Breast epithelium (tissue), 4 donors: Measurements from ENCODE around the gene GASK1B. TPM values are rescaled to one million over a fixed set of nuclear protein-coding genes. Genes with fewer than 3 reads are reported as not detected.

Source experiments
- DNase-seq, 2 donors: peaks; one replicate each; pipeline ENCODE4 v3.0.0-alpha.2; 2019; ENCODE audit warnings: low spot score in 2 of 2
- H3K27ac ChIP-seq, 2 donors: fragments of 200-600 bp; sonication (generic) in 1 of 2; one replicate each; pipeline ENCODE4 v1.5.1; 2016 to 2019; ENCODE audit warnings: mild to moderate bottlenecking in 1 of 2
- H3K27me3 ChIP-seq, 2 donors: fragments of 200-600 bp; sonication (generic) in 1 of 2; one replicate each; pipeline versions ENCODE4 v1.5.1 to v1.6.0; 2017 to 2019; ENCODE audit warnings: control low read depth in 1 of 2, mild to moderate bottlenecking in 1 of 2
- H3K36me3 ChIP-seq: fragments of 200-600 bp; one replicate; pipeline ENCODE4 v1.5.1; 2019
- H3K4me1 ChIP-seq, 2 donors: fragments of 200-600 bp; sonication (generic); one replicate each; pipeline ENCODE4 v1.5.1; 2016 to 2019; ENCODE audit warnings: control low read depth in 1 of 2
- H3K4me3 ChIP-seq, 3 donors: fragments of 200-600 bp; sonication (generic); 1 replicate in 2 of 3; 2 replicates in 1 of 3; pipeline ENCODE4 v1.5.1; 2016 to 2019; ENCODE audit warnings: mild to moderate bottlenecking in 3 of 3, moderate library complexity in 2 of 3
- H3K9me3 ChIP-seq, 2 donors: fragments of 200-600 bp; sonication (generic) in 1 of 2; one replicate each; pipeline ENCODE4 v1.5.1; 2016 to 2019; ENCODE audit warnings: control low read depth in 1 of 2
- CTCF ChIP-seq, 3 donors: fragments of 450-650 bp; IDR thresholded peaks; one replicate each; pipeline ENCODE4 v1.5.1; 2016 to 2017; ENCODE audit warnings: antibody characterized with exemption in 3 of 3, mild to moderate bottlenecking in 3 of 3, moderate library complexity in 3 of 3
- POLR2A ChIP-seq: fragments of 450-650 bp; IDR thresholded peaks from one replicate; pipeline ENCODE4 v1.6.1; 2016; ENCODE audit warnings: antibody characterized with exemption, mild to moderate bottlenecking, moderate library complexity
- POLR2AphosphoS5 ChIP-seq, 3 donors: sonication (generic); formaldehyde crosslinking; IDR thresholded peaks; one replicate each; pipeline ENCODE4 v1.6.1; 2017; ENCODE audit warnings: antibody characterized with exemption in 3 of 3
- intact Hi-C: fragments of 100-400 bp; cut with DNase I; formaldehyde crosslinking; loops from one replicate; pipeline ENCODE4 v1.15.1; 2023; ENCODE audit warnings: low total_unique reads
- total RNA-seq, 3 donors: library from RNA; depleted of rRNA; stranded (reverse); fragments of >200 nt; gene quantifications; one replicate each; pipeline ENCODE4 v1.1.0, GENCODE V29; 2016

The GASK1B gene
- total RNA-seq = 10 to 100 TPM; 69.3 to 71.1 (median 70.4) TPM

GRCh38 chr4:158172261-158173258 is at the start of gene GASK1B:
Gene GASK1B (minus strand): TSS chr4:158173025. CDS start chr4:158171375, 1,650 bp downstream.
- Histone ChIP-seq H3K4me3 (peak within 1 kb of the TSS; percentile 51 to 81 (median 64)), H3K27me3 (no peaks in the 10 kb centered on the region), H3K9me3 (no peaks in the 10 kb centered on the region), H3K27ac (peak within 1 kb of the TSS; percentile 81 to 88), H3K36me3 (no peaks in the 10 kb centered on the region), H3K4me1 (peaks cover 0 to 12% of the 10 kb centered on the region in 2 donors)
- intact Hi-C loops = loop anchor here (10.0 kb wide), 1 partner anchor 178 kb away; no protein-coding TSS in a partner anchor
- TF ChIP-seq CTCF (IDR thresholded peaks at IDR 0.05) = peak; percentile 17 to 45 (median 28)
- no peak for TF ChIP-seq POLR2AphosphoS5 (IDR thresholded peaks at IDR 0.05)
- no peak for DNase-seq

- Histone ChIP-seq H3K27me3 (no peaks in the 10 kb centered on the region), H3K27ac (no peak overlapping the region), H3K4me3 (no peak overlapping the region), H3K4me1 (no peaks in the 10 kb centered on the region), H3K36me3 (no peaks in the 10 kb centered on the region), H3K9me3 (no peaks in the 10 kb centered on the region)
- no peak for DNase-seq
- intact Hi-C loops = loop anchor here (5.0 kb wide), 1 partner anchor 388 kb away; no protein-coding TSS in a partner anchor
- TF ChIP-seq CTCF (IDR thresholded peaks at IDR 0.05) (no peak), POLR2A (no peak), POLR2AphosphoS5 (IDR thresholded peaks at IDR 0.05) (no peak)
Observed at GRCh38 chr4:158219623-158220022, 46.8 kb upstream of the GASK1B start.

GRCh38 chr4:158217763-158218162 is 44.9 kb upstream of the GASK1B start:
- DNase-seq = no peak
- TF ChIP-seq POLR2A (no peak), CTCF (IDR thresholded peaks at IDR 0.05) (no peak), POLR2AphosphoS5 (IDR thresholded peaks at IDR 0.05) (no peak)
- H3K27me3 ChIP-seq = no peaks in the 10 kb centered on the region
- no peaks in the 10 kb centered on the region for H3K4me1 ChIP-seq
- H3K4me3 ChIP-seq = no peak overlapping the region
- H3K9me3 ChIP-seq = no peaks in the 10 kb centered on the region
- intact Hi-C loops = no loop called here
- no peak overlapping the region for H3K27ac ChIP-seq
- H3K36me3 ChIP-seq = no peaks in the 10 kb centered on the region

GRCh38 chr4:158214856-158215255 is 42.0 kb upstream of the GASK1B start:
- Histone ChIP-seq H3K9me3 (no peaks in the 10 kb centered on the region), H3K4me3 (no peak overlapping the region), H3K4me1 (peaks cover 0 to 3% of the 10 kb centered on the region in 2 donors), H3K36me3 (no peaks in the 10 kb centered on the region), H3K27ac (no peak overlapping the region), H3K27me3 (no peaks in the 10 kb centered on the region)
- intact Hi-C loops = no loop called here
- no peak for DNase-seq
- TF ChIP-seq CTCF (IDR thresholded peaks at IDR 0.05) (no peak), POLR2A (no peak), POLR2AphosphoS5 (IDR thresholded peaks at IDR 0.05) (no peak)

- no peak overlapping the region for H3K27ac ChIP-seq
- no peak for DNase-seq
- no peaks in the 10 kb centered on the region for H3K27me3 ChIP-seq
- no peak for TF ChIP-seq POLR2AphosphoS5 (IDR thresholded peaks at IDR 0.05)
- TF ChIP-seq POLR2A = no peak
- no peak for TF ChIP-seq CTCF (IDR thresholded peaks at IDR 0.05)
- intact Hi-C loops = no loop called here
- H3K4me1 ChIP-seq = peaks cover 0 to 3% of the 10 kb centered on the region in 2 donors
- H3K9me3 ChIP-seq = no peaks in the 10 kb centered on the region
- no peak overlapping the region for H3K4me3 ChIP-seq
- no peaks in the 10 kb centered on the region for H3K36me3 ChIP-seq
Observed at GRCh38 chr4:158213466-158213865, 40.6 kb upstream of the GASK1B start.
